CD4-positive, alpha-beta T cell treated with Interleukin-6 for 4 hours (primary cell): ENCODE data around the gene GSE1.

Experiments
- DNase-seq: peaks from one replicate; pipeline ENCODE4 v3.0.0-alpha.2; 2020; ENCODE audit warnings: mixed read lengths

Gene GSE1

DNA sequence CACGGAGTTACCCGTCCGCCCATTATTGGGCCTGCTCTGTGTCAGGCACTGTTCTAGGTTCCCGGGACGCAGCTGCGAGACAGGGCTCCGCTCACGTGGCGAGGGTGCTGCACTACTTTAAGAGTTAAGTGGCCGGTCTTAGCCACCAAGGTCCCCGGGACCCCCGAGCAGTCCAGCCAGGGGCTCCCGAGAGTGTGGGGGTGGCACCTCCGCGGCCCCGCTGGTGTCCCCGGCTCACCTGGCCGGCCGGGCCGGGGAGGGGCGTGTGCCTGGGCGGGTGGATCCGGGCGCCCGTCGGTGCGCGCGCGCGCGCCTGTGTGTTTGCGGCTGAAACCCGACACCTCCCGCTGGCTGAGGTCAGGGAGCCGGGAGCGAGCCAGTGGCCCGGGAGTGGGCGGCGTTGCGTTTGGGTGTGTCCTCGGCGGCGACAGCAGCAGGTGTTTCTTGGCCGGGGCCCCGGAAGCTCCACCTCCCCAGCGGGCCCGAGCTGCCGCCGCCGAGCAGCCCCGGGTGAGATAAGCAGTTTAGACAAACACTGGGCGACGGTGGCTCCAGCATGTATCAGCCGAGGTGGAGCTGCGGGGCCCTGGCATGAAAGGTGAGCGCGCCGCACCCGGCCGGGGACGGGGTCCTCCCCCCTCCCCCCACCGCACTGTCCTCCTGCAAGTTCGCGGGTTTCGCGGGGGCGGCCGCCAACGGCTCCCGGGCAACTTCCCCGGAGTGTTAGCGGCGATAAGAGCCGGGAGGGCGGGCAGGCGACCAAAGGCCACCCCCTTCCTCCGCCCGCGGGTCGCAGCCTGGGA is at the start of gene GSE1:
GSE1 (plus strand) TSS at position 522 of the 803 bp plus-strand sequence; CDS start at position 592, 70 bp downstream.
- DNase-seq = peak; percentile 69

GRCh38 chr16:85563515-85564276 is 49.4 kb upstream of the GSE1 start:
- no peak for DNase-seq

GRCh38 chr16:85564277-85565051 is 48.7 kb upstream of the GSE1 start:
- peak; percentile 36 for DNase-seq

- no peak for DNase-seq
These were observed 47.8 kb upstream of the GSE1 start for GRCh38 chr16:85565340-85565739.

- DNase-seq = no peak
These were observed 47.2 kb upstream of the GSE1 start for GRCh38 chr16:85565801-85566526.

GRCh38 chr16:85566561-85567100 is 46.5 kb upstream of the GSE1 start:
- no peak for DNase-seq

DNA sequence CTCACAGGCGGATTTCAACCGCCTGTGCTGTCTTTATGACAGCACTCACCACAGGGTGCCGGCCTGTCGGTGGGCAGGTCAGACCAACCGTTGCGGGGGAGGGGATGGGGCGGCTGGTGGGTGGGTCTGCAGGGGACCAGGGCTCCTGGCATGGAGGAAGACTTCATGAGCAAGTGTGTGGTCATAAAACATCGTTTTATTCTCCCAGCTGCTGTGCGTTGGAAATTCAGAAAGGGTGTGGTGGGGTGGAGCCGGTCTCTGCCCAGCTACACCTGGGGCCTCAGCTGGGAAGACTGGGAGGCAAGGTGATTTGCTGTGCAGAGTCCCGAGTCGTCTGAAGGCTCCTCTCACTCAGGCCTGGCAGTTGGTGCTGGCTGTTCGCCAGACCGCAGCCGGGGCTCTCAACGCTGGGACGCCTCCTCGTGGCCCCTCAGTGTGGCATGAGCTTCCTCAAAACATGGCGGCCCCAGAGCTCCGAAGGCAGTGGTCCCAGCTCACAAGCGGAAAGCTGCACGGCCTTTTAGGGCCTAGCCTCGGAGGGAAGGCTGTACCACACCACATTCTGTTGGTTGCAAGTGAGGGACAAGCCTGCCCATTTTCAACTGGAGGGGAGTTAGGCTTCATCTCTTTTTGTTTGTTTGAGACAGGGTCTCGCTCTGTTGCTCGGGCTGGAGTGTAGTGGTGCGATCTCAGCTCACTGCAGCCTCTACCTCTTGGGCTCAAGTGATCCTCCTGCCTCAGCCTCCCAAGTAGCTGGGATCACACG is 45.8 kb upstream of the GSE1 start:
- DNase-seq = no peak

DNA sequence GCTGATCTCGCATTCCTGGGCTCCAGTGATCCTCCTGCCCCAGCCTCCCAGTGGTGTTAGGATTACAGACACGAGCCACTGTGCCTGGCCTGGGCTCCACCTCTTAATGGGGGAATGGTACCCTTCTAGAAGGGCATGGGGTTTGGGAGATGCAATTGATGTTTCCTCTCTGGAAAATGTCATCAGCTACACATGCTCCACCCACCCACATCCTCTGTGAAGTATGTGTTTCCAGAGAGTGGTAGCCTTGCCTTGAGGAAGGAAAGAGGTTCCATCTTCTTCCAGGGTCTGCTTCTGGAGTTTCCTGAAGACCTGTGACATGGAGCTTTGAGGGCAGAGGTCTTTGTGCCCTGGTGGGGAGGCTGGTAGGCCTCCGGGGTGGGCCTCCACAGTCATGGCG is 45.2 kb upstream of the GSE1 start:
- no peak for DNase-seq

DNA sequence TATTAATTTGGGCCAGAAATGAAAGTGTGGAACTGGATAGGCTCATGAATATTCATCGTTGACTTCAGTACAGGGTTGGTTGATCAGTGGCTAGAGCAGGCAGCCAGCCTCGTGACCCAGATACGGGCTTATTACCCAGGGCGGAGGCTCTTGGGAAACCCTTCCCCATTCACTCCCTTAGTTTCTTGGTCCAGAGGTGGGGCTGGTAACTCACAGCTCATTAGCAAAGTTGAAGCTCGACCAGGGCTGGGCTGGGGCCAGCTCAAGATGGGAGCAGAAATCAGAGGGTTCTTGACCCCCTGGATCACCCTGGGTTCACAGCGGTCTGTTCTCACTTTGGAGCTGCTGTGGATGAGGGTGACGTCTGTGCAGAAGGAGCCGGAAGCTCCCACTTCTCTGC is 44.6 kb upstream of the GSE1 start:
- DNase-seq = no peak

DNA sequence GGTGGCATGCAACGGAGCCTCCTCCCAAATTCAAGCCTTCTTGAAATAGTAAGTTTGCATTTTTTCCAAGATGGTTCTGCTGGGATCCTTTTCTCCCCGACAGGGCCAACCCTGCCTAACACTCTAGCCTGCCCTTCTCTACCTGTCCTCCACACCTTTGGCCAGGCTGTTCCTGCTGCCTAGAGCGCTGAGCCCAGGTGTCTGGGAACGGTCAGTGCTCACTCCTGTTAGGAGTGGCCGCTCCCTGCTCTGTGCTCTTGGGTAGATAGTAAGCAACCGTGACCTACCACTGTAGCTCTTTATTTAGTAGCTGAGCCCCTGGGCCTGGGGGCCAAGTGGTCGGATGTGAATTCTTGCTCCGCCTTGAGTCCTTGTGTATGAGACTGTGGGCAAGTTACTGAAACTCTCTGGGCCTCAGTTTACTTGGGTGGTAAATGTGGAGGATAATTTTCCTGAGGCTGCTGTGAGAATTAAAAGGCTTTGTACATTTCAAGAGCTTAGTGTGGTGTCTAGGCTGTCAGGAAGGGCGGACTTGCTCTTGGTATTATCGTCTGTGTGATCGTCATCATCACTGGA is 44.0 kb upstream of the GSE1 start:
- no peak for DNase-seq

- peak; percentile 34 for DNase-seq
These were observed 43.4 kb upstream of the GSE1 start for GRCh38 chr16:85569615-85570212.

DNA sequence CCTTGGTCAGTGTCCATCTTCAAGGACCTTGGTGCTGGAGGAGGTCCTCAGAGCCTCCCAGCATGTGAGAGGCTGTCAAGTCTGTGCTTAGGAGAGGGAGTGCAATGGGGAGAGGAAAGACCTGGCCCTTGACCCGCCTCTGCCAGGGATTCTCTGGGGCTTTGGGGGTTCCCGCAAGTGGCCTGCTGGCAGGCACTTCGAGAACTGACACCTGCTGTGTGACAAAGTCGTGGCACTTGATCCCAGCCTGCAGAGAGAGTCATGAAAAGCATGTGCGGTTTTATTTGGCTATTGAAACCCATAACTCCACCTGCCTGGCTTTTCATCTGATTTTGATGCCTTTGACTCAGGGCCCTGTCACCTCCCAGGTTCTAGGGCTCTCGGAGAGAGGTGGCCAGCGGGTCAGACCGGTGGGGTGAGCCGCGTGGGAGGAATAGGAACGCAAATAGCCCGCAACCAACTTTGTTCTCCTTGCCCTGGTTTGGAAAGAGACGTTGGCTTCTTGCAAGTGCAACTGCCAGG is 42.8 kb upstream of the GSE1 start:
- DNase-seq = peak; percentile 14

GRCh38 chr16:85570735-85571562 is 42.2 kb upstream of the GSE1 start:
- no peak for DNase-seq

- no peak for DNase-seq
These were observed 41.6 kb upstream of the GSE1 start for GRCh38 chr16:85571563-85571812.

- DNase-seq = no peak
These were observed 41.1 kb upstream of the GSE1 start for GRCh38 chr16:85571813-85572619.

DNA sequence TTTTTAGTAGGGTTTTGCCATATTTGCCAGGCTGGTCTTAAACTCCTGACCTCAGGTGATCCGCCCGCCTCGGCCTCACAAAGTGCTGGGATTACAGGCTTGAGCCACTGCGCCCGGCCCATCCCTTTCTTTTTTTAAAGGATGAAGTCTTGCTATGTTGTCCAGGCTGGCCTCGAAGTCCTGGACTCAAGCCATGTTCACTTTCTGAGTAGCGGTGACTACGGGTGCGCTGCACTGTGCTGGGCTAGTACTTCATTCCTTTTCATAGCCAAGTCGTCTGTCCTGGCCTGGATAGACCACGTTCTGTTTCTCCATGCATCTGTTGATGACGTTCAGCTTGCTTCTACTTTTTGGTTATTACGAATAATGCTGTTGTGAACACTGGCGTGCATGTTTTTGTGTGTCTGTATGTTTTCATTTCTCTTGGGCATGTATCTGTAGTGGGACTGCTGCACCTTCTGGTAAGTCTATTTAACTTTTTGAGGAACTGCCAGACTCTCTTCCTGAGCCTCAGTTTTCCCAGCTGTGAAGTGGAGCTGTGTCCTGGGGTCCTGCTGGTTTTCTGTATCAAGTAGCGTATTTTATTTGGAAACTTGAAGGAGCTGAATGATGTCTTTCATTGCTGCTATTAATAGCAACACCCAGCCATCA is 40.0 kb upstream of the GSE1 start:
- DNase-seq = no peak

DNA sequence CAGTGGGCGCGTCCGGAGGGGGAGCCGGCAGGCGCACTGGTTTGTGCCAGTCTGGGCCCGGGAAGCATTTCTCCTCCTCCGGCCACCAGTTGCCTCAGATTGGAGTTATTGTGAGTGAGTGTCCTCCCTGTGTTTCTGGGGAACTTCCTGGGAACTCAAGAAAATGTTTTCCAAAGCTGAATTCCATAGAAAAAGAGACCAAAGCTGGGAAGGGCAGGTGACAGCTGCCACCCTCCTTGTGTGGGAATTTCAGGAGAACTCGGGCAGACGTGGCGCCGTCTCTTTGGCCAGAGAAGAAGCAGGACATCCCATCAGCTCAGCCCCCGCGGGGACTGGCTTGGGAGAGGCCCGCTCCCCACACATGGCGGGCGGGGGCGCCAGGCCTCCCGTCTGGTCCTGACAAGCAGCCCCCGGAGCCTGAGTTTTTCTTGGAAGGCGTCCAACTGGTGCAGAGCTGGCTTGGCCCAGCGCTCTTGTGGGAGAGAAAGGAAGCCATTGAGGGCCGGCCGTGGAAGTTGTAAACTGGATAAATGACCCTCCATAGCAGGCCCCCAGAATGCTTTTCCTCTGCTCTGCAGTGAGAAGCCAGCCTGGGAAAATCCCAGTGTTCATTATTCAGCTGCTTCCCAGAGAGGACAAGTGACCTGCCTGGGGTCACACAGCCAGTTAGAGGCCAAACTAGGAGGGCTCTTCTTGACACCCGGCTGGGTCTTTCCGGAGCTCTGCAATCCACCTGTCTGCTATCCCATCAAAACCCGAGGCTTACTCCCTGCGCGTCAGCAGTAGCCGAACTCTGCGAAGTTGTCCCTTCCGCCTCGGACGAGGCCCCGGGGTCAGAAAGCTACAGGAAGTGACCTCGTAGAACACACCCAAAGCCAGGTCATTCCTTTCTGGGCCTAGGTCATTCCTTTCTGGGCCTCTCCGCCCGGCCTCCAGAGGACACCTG is 39.2 kb upstream of the GSE1 start:
- DNase-seq = no peak
